GM23338 (cell line): ENCODE measurements around the gene SMYD3. TPM values are rescaled to one million over a fixed set of nuclear protein-coding genes. Genes with fewer than 3 reads are reported as not detected.

Experiments used
- ATAC-seq: fragments of 200-7000 bp; cut with Tn5 transposase; 3 replicates; pipeline ENCODE4 v1.9.1; 2020
- DNase-seq: peaks from one replicate; pipeline ENCODE4 v3.0.0-alpha.2; 2015; ENCODE audit warnings: low spot score
- H2AFZ ChIP-seq: fragments of 200-600 bp; sonication (generic); 2 replicates; pipeline ENCODE4 v1.8.0; 2016; ENCODE audit warnings: antibody characterized with exemption, mild to moderate bottlenecking, moderate library complexity
- H3F3A ChIP-seq: fragments of 200-600 bp; sonication (generic); replicated peaks from 2 replicates; pipeline ENCODE4 v1.8.0; 2017; ENCODE audit warnings: antibody characterized with exemption, mixed run types, low read depth
- H3K27ac ChIP-seq: fragments of 200-600 bp; sonication (generic); 2 replicates; pipeline ENCODE4 v1.6.1; 2016; ENCODE audit warnings: low read depth
- H3K27me3 ChIP-seq: fragments of 200-600 bp; sonication (generic); 2 replicates; pipeline ENCODE4 v1.8.0; 2016; ENCODE audit warnings: mild to moderate bottlenecking, mixed run types, moderate library complexity; ENCODE audit not compliant: insufficient read depth
- H3K36me3 ChIP-seq: fragments of 200-600 bp; sonication (generic); 2 replicates; pipeline ENCODE4 v1.8.0; 2016; ENCODE audit warnings: mild to moderate bottlenecking; ENCODE audit not compliant: insufficient read depth
- H3K4me1 ChIP-seq: fragments of 200-600 bp; sonication (generic); 2 replicates; pipeline ENCODE4 v1.8.0; 2016; ENCODE audit warnings: mild to moderate bottlenecking, moderate library complexity; ENCODE audit not compliant: insufficient read depth
- H3K4me2 ChIP-seq: fragments of 200-600 bp; sonication (generic); 2 replicates; pipeline ENCODE4 v1.7.1; 2017; ENCODE audit warnings: mixed run types
- H3K4me3 ChIP-seq: fragments of 200-600 bp; sonication (generic); 2 replicates; pipeline ENCODE4 v1.6.1; 2016; ENCODE audit warnings: mixed run types
- H3K79me2 ChIP-seq: fragments of 200-600 bp; sonication (generic); replicated peaks from 2 replicates; pipeline ENCODE4 v1.8.0; 2017; ENCODE audit warnings: mild to moderate bottlenecking; ENCODE audit not compliant: insufficient read depth
- H3K9me2 ChIP-seq: fragments of 200-600 bp; sonication (generic); 2 replicates; pipeline ENCODE4 v1.8.0; 2017; ENCODE audit not compliant: insufficient read depth
- H4K20me1 ChIP-seq: fragments of 200-600 bp; sonication (generic); replicated peaks from 2 replicates; pipeline ENCODE4 v1.8.0; 2017; ENCODE audit warnings: mild to moderate bottlenecking; ENCODE audit not compliant: insufficient read depth
- H3K27ac Mint-ChIP-seq: 2 replicates; pipeline ENCODE4 v1.8.0; 2020; ENCODE audit warnings: inconsistent platforms, mild to moderate bottlenecking, moderate library complexity, mixed read lengths
- H3K27me3 Mint-ChIP-seq: 3 replicates; pipeline ENCODE4 v1.8.0; 2022; ENCODE audit warnings: low read depth, mild to moderate bottlenecking, moderate library complexity, mixed read lengths, inconsistent platforms; ENCODE audit not compliant: insufficient read depth, poor library complexity
- H3K36me3 Mint-ChIP-seq: 3 replicates; pipeline ENCODE4 v1.8.0; 2021; ENCODE audit warnings: low read depth, mild to moderate bottlenecking, inconsistent platforms, moderate library complexity, mixed read lengths
- H3K4me1 Mint-ChIP-seq: 3 replicates; pipeline ENCODE4 v1.8.0; 2020; ENCODE audit warnings: mild to moderate bottlenecking, inconsistent platforms, mixed read lengths
- H3K4me3 Mint-ChIP-seq: 3 replicates; pipeline ENCODE4 v1.8.0; 2021; ENCODE audit warnings: moderate library complexity, mild to moderate bottlenecking, inconsistent platforms, mixed read lengths
- H3K9me3 Mint-ChIP-seq: 3 replicates; pipeline ENCODE4 v1.8.0; 2020; ENCODE audit warnings: moderate library complexity, mild to moderate bottlenecking, inconsistent platforms, mixed read lengths
- CREB1 ChIP-seq: fragments of 250-450 bp; sonication (Bioruptor Pico); IDR thresholded peaks from 2 replicates; pipeline ENCODE4 v1.5.0; 2020; ENCODE audit warnings: low read depth, mild to moderate bottlenecking, moderate library complexity
- EZH2 ChIP-seq: fragments of 200-600 bp; sonication (generic); IDR thresholded peaks from one replicate; pipeline ENCODE4 v1.8.0; 2017; ENCODE audit warnings: antibody characterized with exemption, mild to moderate bottlenecking, low read depth; ENCODE audit not compliant: unreplicated experiment
- EZH2phosphoT487 ChIP-seq: fragments of 200-600 bp; sonication (generic); IDR thresholded peaks from one replicate; pipeline ENCODE4 v1.8.1; 2018; ENCODE audit warnings: antibody characterized with exemption; ENCODE audit not compliant: unreplicated experiment
- JUNB ChIP-seq: IDR thresholded peaks from one replicate; pipeline ENCODE4 v1.6.1; 2016; ENCODE audit warnings: antibody characterized with exemption; ENCODE audit not compliant: unreplicated experiment
- NANOG ChIP-seq: IDR thresholded peaks from 2 replicates; pipeline ENCODE4 v1.6.1; 2016; ENCODE audit warnings: antibody characterized with exemption, borderline replicate concordance
- POLR2AphosphoS5 ChIP-seq: IDR thresholded peaks from 2 replicates; pipeline ENCODE4 v1.6.1; 2016; ENCODE audit warnings: antibody characterized with exemption, low read depth
- REST ChIP-seq: IDR thresholded peaks from one replicate; pipeline ENCODE4 v1.6.1; 2018; ENCODE audit warnings: antibody characterized with exemption; ENCODE audit not compliant: unreplicated experiment
- STAT1 ChIP-seq: IDR thresholded peaks from one replicate; pipeline ENCODE4 v1.6.1; 2016; ENCODE audit warnings: antibody characterized with exemption; ENCODE audit not compliant: unreplicated experiment
- ZNF114 ChIP-seq: fragments of 250-450 bp; sonication (Bioruptor Pico); IDR thresholded peaks from 2 replicates; pipeline ENCODE4 v1.5.0; 2020; ENCODE audit warnings: mild to moderate bottlenecking, moderate library complexity
- ZNF331 ChIP-seq: fragments of 250-450 bp; sonication (Bioruptor Pico); IDR thresholded peaks from 2 replicates; pipeline ENCODE4 v1.5.0; 2020; ENCODE audit warnings: low read depth, mild to moderate bottlenecking, moderate library complexity
- polyA plus RNA-seq: library from polyadenylated mRNA; unstranded; fragments of >200 nt; fragmentation: Nextera tagmentation; extraction: Ambion mirVana; gene quantifications from 2 replicates; pipeline ENCODE4 v1.2.1, GENCODE V29; 2016
- total RNA-seq: library from RNA; depleted of rRNA; stranded (reverse); fragments of >200 nt; shearing (Covaris generic); gene quantifications from 2 replicates; pipeline ENCODE4 v1.2.3, GENCODE V29; 2014
- TF ChIP-seq, protein P1 (sequence below): IDR thresholded peaks from 2 replicates; pipeline ENCODE4 v1.6.1; 2016; ENCODE audit warnings: antibody characterized with exemption
- TF ChIP-seq, protein P2 (sequence below): fragments of 250-450 bp; sonication (Bioruptor Pico); IDR thresholded peaks from 2 replicates; pipeline ENCODE4 v1.5.0; 2020; ENCODE audit warnings: mild to moderate bottlenecking, moderate library complexity
- TF ChIP-seq, protein P3 (sequence below), 2 experiments: fragments of 200-600 bp in 1 of 2; sonication (generic) in 1 of 2; conservative IDR thresholded peaks; 2 replicates each; pipeline versions ENCODE4 v1.5.1 to v1.6.1; 2016 to 2017; ENCODE audit warnings: antibody characterized with exemption in 2 of 2, low read depth in 2 of 2, mild to moderate bottlenecking in 2 of 2, moderate library complexity in 1 of 2

The SMYD3 gene
- total and polyA plus RNA-seq, 2 experiments from 2014 or later: 31.8 to 34.4 TPM

DNA sequence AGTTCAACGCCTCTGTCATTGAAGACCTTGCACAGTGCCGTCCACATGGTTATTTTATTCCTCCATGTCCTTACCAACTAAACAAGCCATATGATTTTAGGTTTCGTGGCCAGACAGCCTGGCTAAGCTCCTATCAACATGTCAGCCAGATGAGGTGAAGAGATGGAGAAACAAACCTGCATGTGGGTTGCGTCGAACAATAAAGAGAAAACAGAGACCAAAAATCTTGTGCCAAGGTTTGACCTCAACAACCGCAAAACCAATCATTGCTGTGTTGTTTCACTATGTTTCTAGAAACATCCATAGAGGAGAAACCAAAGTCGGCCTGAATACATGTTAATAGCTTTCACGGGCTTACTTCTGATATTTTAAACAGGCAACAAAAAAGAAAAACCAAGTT lies 544.6 kb downstream of the SMYD3 start:
- H4K20me1 ChIP-seq: no peaks in the 10 kb centered on the region
- Mint-ChIP-seq H3K27ac (no peak overlapping the region), H3K9me3 (no peaks in the 10 kb centered on the region), H3K36me3 (no peaks in the 10 kb centered on the region), H3K4me1 (peaks cover 5% of the 10 kb centered on the region; the same call in 2 of the 3 replicates), H3K4me3 (no peak overlapping the region), H3K27me3 (peaks cover 3% of the 10 kb centered on the region)
- H3K27ac ChIP-seq: no peak overlapping the region
- no peak for ATAC-seq
- no peaks in the 10 kb centered on the region for H3K36me3 ChIP-seq
- TF ChIP-seq, protein P1, sequence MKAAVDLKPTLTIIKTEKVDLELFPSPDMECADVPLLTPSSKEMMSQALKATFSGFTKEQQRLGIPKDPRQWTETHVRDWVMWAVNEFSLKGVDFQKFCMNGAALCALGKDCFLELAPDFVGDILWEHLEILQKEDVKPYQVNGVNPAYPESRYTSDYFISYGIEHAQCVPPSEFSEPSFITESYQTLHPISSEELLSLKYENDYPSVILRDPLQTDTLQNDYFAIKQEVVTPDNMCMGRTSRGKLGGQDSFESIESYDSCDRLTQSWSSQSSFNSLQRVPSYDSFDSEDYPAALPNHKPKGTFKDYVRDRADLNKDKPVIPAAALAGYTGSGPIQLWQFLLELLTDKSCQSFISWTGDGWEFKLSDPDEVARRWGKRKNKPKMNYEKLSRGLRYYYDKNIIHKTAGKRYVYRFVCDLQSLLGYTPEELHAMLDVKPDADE: no peak
- TF ChIP-seq REST (no peak), NANOG (no peak), JUNB (no peak), EZH2 (no peak), POLR2AphosphoS5 (no peak), CREB1 (no peak), ZNF331 (no peak), STAT1 (no peak), EZH2phosphoT487 (no peak), ZNF114 (CRISPR knock-in tag) (no peak)
- TF ChIP-seq, protein P2, sequence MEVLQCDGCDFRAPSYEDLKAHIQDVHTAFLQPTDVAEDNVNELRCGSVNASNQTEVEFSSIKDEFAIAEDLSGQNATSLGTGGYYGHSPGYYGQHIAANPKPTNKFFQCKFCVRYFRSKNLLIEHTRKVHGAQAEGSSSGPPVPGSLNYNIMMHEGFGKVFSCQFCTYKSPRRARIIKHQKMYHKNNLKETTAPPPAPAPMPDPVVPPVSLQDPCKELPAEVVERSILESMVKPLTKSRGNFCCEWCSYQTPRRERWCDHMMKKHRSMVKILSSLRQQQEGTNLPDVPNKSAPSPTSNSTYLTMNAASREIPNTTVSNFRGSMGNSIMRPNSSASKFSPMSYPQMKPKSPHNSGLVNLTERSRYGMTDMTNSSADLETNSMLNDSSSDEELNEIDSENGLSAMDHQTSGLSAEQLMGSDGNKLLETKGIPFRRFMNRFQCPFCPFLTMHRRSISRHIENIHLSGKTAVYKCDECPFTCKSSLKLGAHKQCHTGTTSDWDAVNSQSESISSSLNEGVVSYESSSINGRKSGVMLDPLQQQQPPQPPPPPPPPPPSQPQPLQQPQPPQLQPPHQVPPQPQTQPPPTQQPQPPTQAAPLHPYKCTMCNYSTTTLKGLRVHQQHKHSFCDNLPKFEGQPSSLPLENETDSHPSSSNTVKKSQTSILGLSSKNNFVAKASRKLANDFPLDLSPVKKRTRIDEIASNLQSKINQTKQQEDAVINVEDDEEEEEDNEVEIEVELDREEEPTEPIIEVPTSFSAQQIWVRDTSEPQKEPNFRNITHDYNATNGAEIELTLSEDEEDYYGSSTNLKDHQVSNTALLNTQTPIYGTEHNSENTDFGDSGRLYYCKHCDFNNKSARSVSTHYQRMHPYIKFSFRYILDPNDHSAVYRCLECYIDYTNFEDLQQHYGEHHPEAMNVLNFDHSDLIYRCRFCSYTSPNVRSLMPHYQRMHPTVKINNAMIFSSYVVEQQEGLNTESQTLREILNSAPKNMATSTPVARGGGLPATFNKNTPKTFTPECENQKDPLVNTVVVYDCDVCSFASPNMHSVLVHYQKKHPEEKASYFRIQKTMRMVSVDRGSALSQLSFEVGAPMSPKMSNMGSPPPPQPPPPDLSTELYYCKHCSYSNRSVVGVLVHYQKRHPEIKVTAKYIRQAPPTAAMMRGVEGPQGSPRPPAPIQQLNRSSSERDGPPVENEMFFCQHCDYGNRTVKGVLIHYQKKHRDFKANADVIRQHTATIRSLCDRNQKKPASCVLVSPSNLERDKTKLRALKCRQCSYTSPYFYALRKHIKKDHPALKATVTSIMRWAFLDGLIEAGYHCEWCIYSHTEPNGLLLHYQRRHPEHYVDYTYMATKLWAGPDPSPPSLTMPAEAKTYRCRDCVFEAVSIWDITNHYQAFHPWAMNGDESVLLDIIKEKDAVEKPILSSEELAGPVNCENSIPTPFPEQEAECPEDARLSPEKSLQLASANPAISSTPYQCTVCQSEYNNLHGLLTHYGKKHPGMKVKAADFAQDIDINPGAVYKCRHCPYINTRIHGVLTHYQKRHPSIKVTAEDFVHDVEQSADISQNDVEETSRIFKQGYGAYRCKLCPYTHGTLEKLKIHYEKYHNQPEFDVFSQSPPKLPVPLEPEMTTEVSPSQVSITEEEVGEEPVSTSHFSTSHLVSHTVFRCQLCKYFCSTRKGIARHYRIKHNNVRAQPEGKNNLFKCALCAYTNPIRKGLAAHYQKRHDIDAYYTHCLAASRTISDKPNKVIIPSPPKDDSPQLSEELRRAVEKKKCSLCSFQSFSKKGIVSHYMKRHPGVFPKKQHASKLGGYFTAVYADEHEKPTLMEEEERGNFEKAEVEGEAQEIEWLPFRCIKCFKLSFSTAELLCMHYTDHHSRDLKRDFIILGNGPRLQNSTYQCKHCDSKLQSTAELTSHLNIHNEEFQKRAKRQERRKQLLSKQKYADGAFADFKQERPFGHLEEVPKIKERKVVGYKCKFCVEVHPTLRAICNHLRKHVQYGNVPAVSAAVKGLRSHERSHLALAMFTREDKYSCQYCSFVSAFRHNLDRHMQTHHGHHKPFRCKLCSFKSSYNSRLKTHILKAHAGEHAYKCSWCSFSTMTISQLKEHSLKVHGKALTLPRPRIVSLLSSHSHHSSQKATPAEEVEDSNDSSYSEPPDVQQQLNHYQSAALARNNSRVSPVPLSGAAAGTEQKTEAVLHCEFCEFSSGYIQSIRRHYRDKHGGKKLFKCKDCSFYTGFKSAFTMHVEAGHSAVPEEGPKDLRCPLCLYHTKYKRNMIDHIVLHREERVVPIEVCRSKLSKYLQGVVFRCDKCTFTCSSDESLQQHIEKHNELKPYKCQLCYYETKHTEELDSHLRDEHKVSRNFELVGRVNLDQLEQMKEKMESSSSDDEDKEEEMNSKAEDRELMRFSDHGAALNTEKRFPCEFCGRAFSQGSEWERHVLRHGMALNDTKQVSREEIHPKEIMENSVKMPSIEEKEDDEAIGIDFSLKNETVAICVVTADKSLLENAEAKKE (CRISPR knock-in tag): no peak
- TF ChIP-seq, protein P3, sequence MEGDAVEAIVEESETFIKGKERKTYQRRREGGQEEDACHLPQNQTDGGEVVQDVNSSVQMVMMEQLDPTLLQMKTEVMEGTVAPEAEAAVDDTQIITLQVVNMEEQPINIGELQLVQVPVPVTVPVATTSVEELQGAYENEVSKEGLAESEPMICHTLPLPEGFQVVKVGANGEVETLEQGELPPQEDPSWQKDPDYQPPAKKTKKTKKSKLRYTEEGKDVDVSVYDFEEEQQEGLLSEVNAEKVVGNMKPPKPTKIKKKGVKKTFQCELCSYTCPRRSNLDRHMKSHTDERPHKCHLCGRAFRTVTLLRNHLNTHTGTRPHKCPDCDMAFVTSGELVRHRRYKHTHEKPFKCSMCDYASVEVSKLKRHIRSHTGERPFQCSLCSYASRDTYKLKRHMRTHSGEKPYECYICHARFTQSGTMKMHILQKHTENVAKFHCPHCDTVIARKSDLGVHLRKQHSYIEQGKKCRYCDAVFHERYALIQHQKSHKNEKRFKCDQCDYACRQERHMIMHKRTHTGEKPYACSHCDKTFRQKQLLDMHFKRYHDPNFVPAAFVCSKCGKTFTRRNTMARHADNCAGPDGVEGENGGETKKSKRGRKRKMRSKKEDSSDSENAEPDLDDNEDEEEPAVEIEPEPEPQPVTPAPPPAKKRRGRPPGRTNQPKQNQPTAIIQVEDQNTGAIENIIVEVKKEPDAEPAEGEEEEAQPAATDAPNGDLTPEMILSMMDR (conservative IDR thresholded peaks at IDR 0.05; ENCODE audit: low read depth in 2 of 2): no peak
- H3K4me2 ChIP-seq: no peak overlapping the region
- no peaks in the 10 kb centered on the region for H3K4me1 ChIP-seq
- H2AFZ ChIP-seq: no peak overlapping the region
- no peaks in the 10 kb centered on the region for H3K79me2 ChIP-seq
- H3K9me2 ChIP-seq: no peaks in the 10 kb centered on the region
- H3K4me3 ChIP-seq: no peak overlapping the region
- no peak for DNase-seq
- H3K27me3 ChIP-seq: no peaks in the 10 kb centered on the region
- no peaks in the 10 kb centered on the region for H3F3A ChIP-seq
